HG03520 (cell line): ENCODE measurements around the gene SETD5.

Experiments
- ATAC-seq: cut with Tn5 transposase; IDR thresholded peaks from one replicate; pipeline ENCODE4 v1.9.1; 2021; ENCODE audit warnings: mild to moderate bottlenecking, moderate library complexity; ENCODE audit not compliant: unreplicated experiment

The SETD5 gene

GRCh38 chr3:9388562-9389272, 8.7 kb upstream of the SETD5 start:
- no peak for ATAC-seq

DNA sequence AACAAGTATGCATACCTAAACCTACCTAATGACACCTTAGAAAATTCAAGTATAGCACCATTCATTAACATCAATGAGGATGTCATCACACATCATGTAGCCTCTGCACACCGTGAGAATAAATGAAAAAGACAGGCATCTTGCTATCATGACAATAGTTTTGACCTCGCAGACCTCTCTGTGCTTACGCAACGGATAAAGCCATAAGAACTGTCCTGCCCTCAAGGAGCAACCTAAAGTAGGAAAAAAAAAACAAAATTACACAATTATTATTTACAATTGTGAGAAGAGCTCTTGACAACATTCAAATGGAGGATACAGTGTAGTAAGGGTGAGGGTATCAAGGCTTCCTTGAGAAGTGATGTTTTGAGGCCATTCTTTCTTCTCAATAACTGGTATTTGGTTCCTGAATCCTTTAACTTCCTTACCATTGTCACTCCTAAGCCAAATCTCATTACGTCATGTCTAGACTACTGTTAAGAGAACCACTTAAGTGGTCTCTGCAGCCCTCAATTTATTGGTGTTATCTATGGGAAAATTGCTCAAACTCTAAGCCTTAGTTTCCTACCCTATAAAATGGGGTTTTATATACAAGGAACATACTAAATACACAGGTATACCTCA, 7.0 kb upstream of the SETD5 start:
- no peak for ATAC-seq

DNA sequence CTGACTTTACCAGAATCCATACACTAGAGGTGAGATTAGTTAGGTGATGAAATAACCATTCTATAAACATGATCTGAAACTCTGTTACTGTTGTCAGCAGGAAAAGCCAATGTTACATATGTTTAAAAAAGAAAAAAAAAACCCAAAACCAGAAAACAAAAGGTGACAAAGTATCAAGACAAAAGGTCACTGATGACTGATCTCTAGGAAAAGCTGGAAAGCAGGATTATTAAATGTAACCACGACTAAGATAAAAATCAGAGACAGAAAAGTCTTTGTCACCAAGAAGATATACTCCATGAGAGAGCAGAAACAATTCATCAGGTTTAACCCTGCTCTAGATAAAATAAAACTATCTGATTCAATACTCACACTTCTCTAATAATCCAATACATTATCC, 5.4 kb upstream of the SETD5 start:
- no peak for ATAC-seq

DNA sequence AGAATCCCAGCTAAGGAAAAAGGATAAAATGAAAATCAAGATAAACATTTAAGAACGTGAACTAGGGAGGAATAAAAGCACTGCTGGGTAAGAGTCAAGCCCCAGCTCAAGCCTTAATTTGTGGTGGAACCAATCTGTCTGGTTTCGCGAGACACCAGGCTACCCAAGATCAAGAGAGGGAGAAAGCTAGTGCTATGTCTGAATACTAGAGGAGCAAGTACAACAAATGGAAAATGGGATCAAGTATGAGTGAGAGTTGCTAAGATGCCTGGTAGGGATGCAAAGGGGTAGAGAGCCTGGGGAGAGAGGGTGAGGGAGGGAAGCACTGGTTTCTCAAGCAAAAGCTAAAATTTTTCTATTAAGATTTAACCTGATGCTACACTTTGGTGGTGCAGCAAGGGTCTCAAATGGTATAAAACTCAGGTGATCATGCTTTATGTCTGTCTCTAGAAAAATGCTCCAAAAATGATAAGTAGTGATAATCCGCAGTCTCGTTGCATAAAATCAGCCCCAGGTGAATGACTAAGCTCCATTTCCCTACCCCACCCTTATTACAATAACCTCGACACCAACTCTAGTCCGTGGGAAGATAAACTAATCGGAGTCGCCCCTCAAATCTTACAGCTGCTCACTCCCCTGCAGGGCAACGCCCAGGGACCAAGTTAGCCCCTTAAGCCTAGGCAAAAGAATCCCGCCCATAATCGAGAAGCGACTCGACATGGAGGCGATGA, 1.7 kb upstream of the SETD5 start:
- no peak for ATAC-seq

DNA sequence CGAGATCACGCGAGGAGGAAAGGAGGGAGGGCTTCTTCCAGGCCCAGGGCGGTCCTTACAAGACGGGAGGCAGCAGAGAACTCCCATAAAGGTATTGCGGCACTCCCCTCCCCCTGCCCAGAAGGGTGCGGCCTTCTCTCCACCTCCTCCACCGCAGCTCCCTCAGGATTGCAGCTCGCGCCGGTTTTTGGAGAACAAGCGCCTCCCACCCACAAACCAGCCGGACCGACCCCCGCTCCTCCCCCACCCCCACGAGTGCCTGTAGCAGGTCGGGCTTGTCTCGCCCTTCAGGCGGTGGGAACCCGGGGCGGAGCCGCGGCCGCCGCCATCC, 1.1 kb upstream of the SETD5 start:
- peak; percentile 18 for ATAC-seq

DNA sequence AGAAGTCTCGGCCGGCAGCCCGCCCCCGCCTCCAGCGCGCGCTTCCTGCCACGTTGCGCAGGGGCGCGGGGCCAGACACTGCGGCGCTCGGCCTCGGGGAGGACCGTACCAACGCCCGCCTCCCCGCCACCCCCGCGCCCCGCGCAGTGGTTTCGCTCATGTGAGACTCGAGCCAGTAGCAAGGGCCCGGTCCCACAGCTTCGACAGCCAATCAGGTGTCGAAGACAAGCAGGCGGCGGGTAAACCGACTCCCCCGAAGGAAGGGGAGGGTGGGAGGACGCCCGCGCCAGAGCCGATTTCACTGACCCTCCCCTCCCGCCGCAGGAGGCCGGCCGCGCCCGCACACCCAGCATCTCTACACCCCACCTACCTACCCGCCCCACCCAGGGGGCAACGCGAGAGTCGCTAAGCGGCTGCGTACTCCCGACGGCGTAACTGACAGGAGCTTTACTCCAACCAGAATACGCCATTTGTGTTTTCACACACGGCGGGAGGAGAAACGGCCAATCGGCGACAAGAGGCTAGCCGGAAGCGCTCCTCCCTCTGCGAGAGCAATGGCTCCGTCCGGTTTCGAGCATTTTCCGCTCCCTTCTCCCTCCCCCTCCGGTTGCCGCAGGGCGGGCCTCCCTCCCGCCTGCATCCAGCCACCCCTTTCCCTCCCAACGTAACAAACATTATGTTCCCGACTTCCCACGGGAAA, 633 bp upstream of the SETD5 start:
- peak; percentile 64 for ATAC-seq

- no peak for ATAC-seq
Measured at GRCh38 chr3:9397906-9398699, 688 bp downstream of the SETD5 start.

GRCh38 chr3:9398700-9399336, 1.4 kb downstream of the SETD5 start:
- ATAC-seq: no peak

GRCh38 chr3:9399337-9399703, 1.9 kb downstream of the SETD5 start:
- no peak for ATAC-seq

GRCh38 chr3:9399746-9400145, 2.3 kb downstream of the SETD5 start:
- no peak for ATAC-seq

DNA sequence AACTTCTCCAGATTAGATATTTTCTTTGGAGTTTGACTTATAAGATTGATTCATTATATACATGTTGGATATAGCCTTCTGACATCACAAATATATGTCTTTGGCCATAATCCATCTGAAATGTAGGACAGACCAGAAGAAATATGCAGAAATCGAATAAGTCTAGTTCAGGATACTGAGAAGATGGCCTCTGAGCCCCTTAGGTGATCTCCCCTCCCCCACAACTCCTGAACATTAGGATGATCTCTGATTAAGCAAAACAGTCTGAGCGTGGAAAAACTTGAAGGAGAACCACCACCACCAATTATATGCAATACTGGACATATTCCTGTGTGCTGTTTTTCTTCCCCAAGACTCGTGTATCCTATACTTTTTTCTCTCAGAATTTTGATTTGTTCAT, 3.2 kb downstream of the SETD5 start:
- ATAC-seq: no peak

- ATAC-seq: no peak
Measured at GRCh38 chr3:9401986-9402385, 4.6 kb downstream of the SETD5 start.

GRCh38 chr3:9402410-9403228, 5.2 kb downstream of the SETD5 start:
- ATAC-seq: no peak

GRCh38 chr3:9403463-9403862, 6.0 kb downstream of the SETD5 start:
- ATAC-seq: no peak

DNA sequence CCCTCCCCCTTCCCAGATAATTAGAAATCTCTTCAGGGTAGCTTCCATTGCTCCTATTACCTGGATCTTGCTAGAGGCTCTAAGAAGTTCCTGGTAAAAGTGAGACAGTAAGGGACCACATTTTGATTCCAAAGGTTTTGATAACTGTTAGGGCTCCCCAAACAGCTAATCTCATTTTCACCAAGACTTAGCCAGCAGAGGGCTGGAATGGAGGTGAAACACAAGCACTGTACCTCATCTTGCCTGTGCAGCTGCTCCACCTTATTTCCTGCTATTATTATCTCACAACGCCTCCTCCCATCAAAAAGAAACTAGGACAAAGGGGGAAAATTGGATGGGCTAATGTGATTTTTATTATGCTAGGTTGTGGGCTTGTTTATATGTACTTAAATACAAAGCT, 7.3 kb downstream of the SETD5 start:
- ATAC-seq: no peak

DNA sequence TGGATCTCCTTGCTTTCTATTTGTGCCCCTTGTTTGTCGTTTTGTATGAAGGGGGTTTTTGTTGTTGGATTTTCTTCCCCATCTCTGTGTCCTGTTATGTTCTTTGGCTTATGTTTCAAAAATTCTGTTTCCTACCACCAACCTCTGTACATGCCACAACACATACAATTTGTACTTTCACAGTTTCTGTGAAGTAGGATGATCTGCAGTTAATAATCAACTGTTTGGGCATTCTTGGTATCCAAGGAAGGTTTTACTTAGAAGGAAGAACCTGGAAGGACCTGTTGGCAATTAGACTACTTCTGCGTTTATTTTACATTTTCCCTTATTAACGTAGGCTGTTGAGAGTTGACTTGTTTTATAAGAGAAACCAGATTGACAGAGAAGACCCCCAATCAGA, 8.3 kb downstream of the SETD5 start:
- ATAC-seq: no peak

DNA sequence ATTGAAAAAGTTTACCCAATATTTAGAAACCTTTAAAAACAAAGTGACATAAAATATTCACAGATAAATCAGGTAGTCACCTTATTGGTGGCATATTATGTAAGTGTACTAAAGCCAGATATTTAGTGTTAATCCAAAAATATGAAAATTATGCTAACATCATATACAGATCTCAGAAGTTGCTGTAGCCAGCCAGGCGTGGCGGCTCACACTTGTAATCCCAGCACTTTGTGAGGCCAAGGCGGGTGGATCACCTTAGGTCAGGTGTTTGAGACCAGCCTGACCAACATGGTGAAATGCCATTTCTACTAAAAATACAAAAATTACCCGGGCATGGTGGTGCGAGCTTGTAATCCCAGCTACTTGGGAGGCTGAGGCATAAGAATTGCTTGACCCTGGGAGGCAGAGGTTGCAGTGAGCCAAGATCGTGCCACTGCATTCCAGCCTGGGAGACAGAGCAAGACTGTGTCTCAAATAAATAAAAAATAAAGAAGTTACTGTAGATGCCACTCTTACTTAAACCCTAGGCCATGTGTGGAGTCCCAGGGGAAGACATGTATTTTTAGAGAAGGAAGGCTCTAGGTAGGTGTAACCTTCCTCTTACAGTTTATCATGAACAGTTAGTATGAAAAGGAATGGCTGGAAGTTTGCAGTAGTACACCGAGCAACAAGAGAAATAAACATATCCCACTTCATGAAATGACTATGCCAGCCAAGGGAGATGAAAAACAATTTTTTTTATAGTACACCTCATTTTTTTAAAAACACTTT, 9.6 kb downstream of the SETD5 start:
- no peak for ATAC-seq

DNA sequence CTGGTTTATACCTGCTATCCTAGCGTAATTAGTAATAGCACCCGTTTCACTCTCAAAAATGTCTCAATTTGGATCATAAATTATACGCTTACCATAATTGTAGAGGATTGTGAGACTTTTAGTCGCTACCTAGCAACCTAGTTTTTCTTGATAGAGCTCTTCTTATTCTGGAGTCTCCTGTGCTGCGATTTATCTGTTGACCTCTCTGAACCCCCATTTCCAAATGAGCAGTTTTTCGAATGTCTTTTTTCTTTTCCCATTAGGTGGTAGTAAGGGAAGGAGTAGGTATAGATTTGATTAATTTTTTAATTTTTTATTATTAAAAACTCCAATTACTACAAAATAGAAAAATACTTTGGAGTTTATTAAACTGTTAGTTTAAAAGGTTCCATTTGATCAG, 10.6 kb downstream of the SETD5 start:
- ATAC-seq: no peak

DNA sequence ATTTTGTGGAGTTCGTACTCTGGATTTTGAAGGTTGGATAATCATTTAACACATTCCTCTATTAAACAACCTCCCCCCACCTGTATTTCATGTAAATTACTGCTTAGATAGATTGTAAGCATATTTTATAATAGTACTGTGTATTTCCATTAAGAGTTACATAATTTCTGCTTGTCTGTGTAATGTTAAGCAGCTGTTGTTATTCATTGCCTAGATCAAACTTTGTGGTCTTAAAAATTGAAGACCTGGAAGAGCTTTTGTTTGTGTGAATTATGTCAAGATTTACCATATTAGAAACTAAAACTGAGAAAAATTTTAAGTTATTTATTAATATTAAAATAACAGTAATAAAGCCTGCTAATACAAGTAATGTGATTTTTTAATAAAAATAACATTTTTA, 11.1 kb downstream of the SETD5 start:
- ATAC-seq: no peak
